Measurements from ENCODE around the gene DGKB. TPM values are rescaled to one million over a fixed set of nuclear protein-coding genes. Genes with fewer than 3 reads are reported as not detected.

Gene DGKB
- total RNA-seq, 1 experiment from 2014 or later: 0.48 TPM

- Histone ChIP-seq H3K79me2 (ENCODE audit: low read depth) (no peaks in the 10 kb centered on the region), H3K4me1 (replicated peaks; ENCODE audit: insufficient read depth) (no peaks in the 10 kb centered on the region), H3K36me3 (ENCODE audit: low read depth) (no peaks in the 10 kb centered on the region), H4K20me1 (ENCODE audit: insufficient read depth) (no peaks in the 10 kb centered on the region), H2AFZ (no peak overlapping the region), H3K27me3 (ENCODE audit: insufficient read depth, low read depth) (no peaks in the 10 kb centered on the region), H3K9me2 (ENCODE audit: insufficient read depth) (no peaks in the 10 kb centered on the region), H3K4me3 (no peak overlapping the region), H3K9me3 (ENCODE audit: insufficient read depth, low read depth) (no peaks in the 10 kb centered on the region), H3K27ac (no peak overlapping the region), H3F3A (ENCODE audit: insufficient read depth, low read depth) (no peaks in the 10 kb centered on the region), H3K4me2 (no peak overlapping the region)
- BruUV-seq (replicated peaks): no TSS peak
- no peak for DNase-seq
- ChIA-PET CTCF (no interaction called here), POLR2A (ENCODE audit: unreplicated experiment) (no interaction called here)
- intact Hi-C loops (cut with micrococcal nuclease; ENCODE audit: unreplicated experiment): no loop called here
- TF ChIP-seq EZH2 (IDR thresholded peaks at IDR 0.05; ENCODE audit: low read depth): no peak
- no peak for TF ChIP-seq CTCF (conservative IDR thresholded peaks at IDR 0.05)
Measured at GRCh38 chr7:14270099-14270498, 632.5 kb downstream of the DGKB start.

- CTCF ChIA-PET: no interaction called here
- Histone ChIP-seq H3K79me2 (ENCODE audit: low read depth) (no peaks in the 10 kb centered on the region), H3K4me3 (no peak overlapping the region), H3K27ac (no peak overlapping the region), H3K27me3 (ENCODE audit: insufficient read depth, low read depth) (no peaks in the 10 kb centered on the region), H3K36me3 (ENCODE audit: low read depth) (no peaks in the 10 kb centered on the region), H3K4me2 (no peak overlapping the region), H3F3A (ENCODE audit: insufficient read depth, low read depth) (no peaks in the 10 kb centered on the region), H3K9me3 (ENCODE audit: insufficient read depth, low read depth) (no peaks in the 10 kb centered on the region), H3K9me2 (ENCODE audit: insufficient read depth) (no peaks in the 10 kb centered on the region), H2AFZ (no peak overlapping the region), H4K20me1 (ENCODE audit: insufficient read depth) (no peaks in the 10 kb centered on the region), H3K4me1 (replicated peaks; ENCODE audit: insufficient read depth) (no peaks in the 10 kb centered on the region)
- DNase-seq: no peak
- no TSS peak for BruUV-seq (replicated peaks)
- TF ChIP-seq CTCF (conservative IDR thresholded peaks at IDR 0.05) (no peak), EZH2 (IDR thresholded peaks at IDR 0.05; ENCODE audit: low read depth) (no peak)
- intact Hi-C loops (cut with micrococcal nuclease; ENCODE audit: unreplicated experiment): no loop called here
- POLR2A ChIA-PET (ENCODE audit: unreplicated experiment): no interaction called here
Measured at GRCh38 chr7:14260011-14260410, 642.5 kb downstream of the DGKB start.

GRCh38 chr7:14258861-14259260, 643.7 kb downstream of the DGKB start:
- Histone ChIP-seq H3K79me2 (ENCODE audit: low read depth) (no peaks in the 10 kb centered on the region), H3K4me3 (no peak overlapping the region), H3K27me3 (ENCODE audit: insufficient read depth, low read depth) (no peaks in the 10 kb centered on the region), H3K27ac (no peak overlapping the region), H3K4me1 (replicated peaks; ENCODE audit: insufficient read depth) (no peaks in the 10 kb centered on the region), H3K4me2 (no peak overlapping the region), H2AFZ (no peak overlapping the region), H3K9me2 (ENCODE audit: insufficient read depth) (no peaks in the 10 kb centered on the region), H3K36me3 (ENCODE audit: low read depth) (no peaks in the 10 kb centered on the region), H3K9me3 (ENCODE audit: insufficient read depth, low read depth) (no peaks in the 10 kb centered on the region), H4K20me1 (ENCODE audit: insufficient read depth) (no peaks in the 10 kb centered on the region), H3F3A (ENCODE audit: insufficient read depth, low read depth) (no peaks in the 10 kb centered on the region)
- ChIA-PET POLR2A (ENCODE audit: unreplicated experiment) (no interaction called here), CTCF (no interaction called here)
- intact Hi-C loops (cut with micrococcal nuclease; ENCODE audit: unreplicated experiment): no loop called here
- BruUV-seq (replicated peaks): no TSS peak
- no peak for DNase-seq
- TF ChIP-seq EZH2 (IDR thresholded peaks at IDR 0.05; ENCODE audit: low read depth) (no peak), CTCF (conservative IDR thresholded peaks at IDR 0.05) (no peak)

Measured in PC-9 (cell line).